Measurements from ENCODE around the gene SLC16A3. TPM values are rescaled to one million over a fixed set of nuclear protein-coding genes. Genes with fewer than 3 reads are reported as not detected.
A peak's percentile ranks its signal among the peaks of the same experiment; 100 is the strongest.

SLC16A3 gene
- total RNA-seq, 2 donors from 2014 or later = 148 to 298 TPM

- Histone ChIP-seq H3K27ac (no peak overlapping the region), H3K27me3 (no peaks in the 10 kb centered on the region), H3K4me1 (no peaks in the 10 kb centered on the region), H3K36me3 (no peaks in the 10 kb centered on the region), H3K9ac (ENCODE audit: low read depth in 2 of 2, low read length in 2 of 2) (no peak overlapping the region), H3K4me3 (no peak overlapping the region), H3K9me3 (no peaks in the 10 kb centered on the region)
- TF ChIP-seq CTCF (IDR thresholded peaks at IDR 0.05) = no peak
- intact Hi-C loops (cut with DNase I) = no loop called here
- no peak for DNase-seq
Measured at GRCh38 chr17:82223517-82223916, 5.3 kb upstream of the SLC16A3 start.

DNA sequence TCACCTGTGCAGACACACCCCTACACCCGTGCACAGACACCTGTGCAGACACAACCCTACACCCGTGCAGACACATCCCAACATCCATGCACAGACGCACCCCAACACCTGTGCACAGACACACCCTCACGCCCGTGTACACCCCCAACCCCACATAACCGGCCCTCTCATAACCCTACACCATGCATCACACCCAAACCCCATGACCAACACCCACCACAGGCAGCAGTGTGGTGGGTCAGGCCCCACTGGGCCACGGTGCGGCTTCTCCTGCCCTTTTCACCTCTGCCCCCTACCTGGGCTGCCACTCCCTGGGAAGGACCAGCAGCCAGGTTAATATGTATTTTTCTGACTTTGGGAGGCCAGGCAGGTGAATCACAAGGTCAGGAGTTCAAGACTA, 4.2 kb upstream of the SLC16A3 start:
- no peaks in the 10 kb centered on the region for H3K4me1 ChIP-seq
- H3K9ac ChIP-seq (ENCODE audit: low read depth in 2 of 2, low read length in 2 of 2) = no peak overlapping the region
- no peak for DNase-seq
- intact Hi-C loops (cut with DNase I) = no loop called here
- H3K9me3 ChIP-seq = no peaks in the 10 kb centered on the region
- no peaks in the 10 kb centered on the region for H3K27me3 ChIP-seq
- no peak for TF ChIP-seq CTCF (IDR thresholded peaks at IDR 0.05)
- no peak overlapping the region for H3K4me3 ChIP-seq
- no peaks in the 10 kb centered on the region for H3K36me3 ChIP-seq
- H3K27ac ChIP-seq = no peak overlapping the region

GRCh38 chr17:82225368-82226029, 3.3 kb upstream of the SLC16A3 start:
- TF ChIP-seq CTCF (IDR thresholded peaks at IDR 0.05) = no peak
- no peaks in the 10 kb centered on the region for H3K4me1 ChIP-seq
- H3K9me3 ChIP-seq = no peaks in the 10 kb centered on the region
- H3K9ac ChIP-seq (ENCODE audit: low read depth in 2 of 2, low read length in 2 of 2) = no peak overlapping the region
- DNase-seq = no peak
- no peaks in the 10 kb centered on the region for H3K27me3 ChIP-seq
- intact Hi-C loops (cut with DNase I) = no loop called here
- no peak overlapping the region for H3K27ac ChIP-seq
- no peaks in the 10 kb centered on the region for H3K36me3 ChIP-seq
- H3K4me3 ChIP-seq = no peak overlapping the region

- no peak for TF ChIP-seq CTCF (IDR thresholded peaks at IDR 0.05)
- Histone ChIP-seq H3K27ac (no peak overlapping the region), H3K4me1 (no peaks in the 10 kb centered on the region), H3K9ac (ENCODE audit: low read depth in 2 of 2, low read length in 2 of 2) (no peak overlapping the region), H3K4me3 (no peak overlapping the region), H3K9me3 (no peaks in the 10 kb centered on the region), H3K36me3 (no peaks in the 10 kb centered on the region), H3K27me3 (no peaks in the 10 kb centered on the region)
- intact Hi-C loops (cut with DNase I) = no loop called here
- DNase-seq = no peak
Measured at GRCh38 chr17:82226146-82226808, 2.6 kb upstream of the SLC16A3 start.

- Histone ChIP-seq H3K36me3 (no peaks in the 10 kb centered on the region), H3K27ac (peak overlapping the region; percentile 98), H3K4me1 (peaks cover under 1% of the 10 kb centered on the region), H3K4me3 (no peak overlapping the region), H3K27me3 (no peaks in the 10 kb centered on the region), H3K9me3 (no peaks in the 10 kb centered on the region), H3K9ac (ENCODE audit: low read depth in 2 of 2, low read length in 2 of 2) (no peak overlapping the region)
- intact Hi-C loops (cut with DNase I) = no loop called here
- DNase-seq = no peak
- no peak for TF ChIP-seq CTCF (IDR thresholded peaks at IDR 0.05)
Measured at GRCh38 chr17:82226809-82227628, 1.8 kb upstream of the SLC16A3 start.

Measured in colonic mucosa (tissue), 4 donors.